Heart left ventricle (tissue), 16 donors: Measurements from ENCODE around the gene RPS6KB2. TPM values are rescaled to one million over a fixed set of nuclear protein-coding genes. Genes with fewer than 3 reads are reported as not detected.

Experiments used
- ATAC-seq, 4 donors: fragments of 200-7000 bp; cut with Tn5 transposase; one replicate each; pipeline ENCODE4 v1.9.1; 2020 to 2022; ENCODE audit warnings: moderate library complexity in 4 of 4, mild to moderate bottlenecking in 3 of 4, moderate number of reproducible peaks in 1 of 4
- DNase-seq, 5 donors: peaks; one replicate each; pipeline ENCODE4 v3.0.0-alpha.2; 2020
- H3K27ac ChIP-seq, 12 donors: fragments of 200-600 bp; sonication (generic) in 4 of 12; one replicate each; pipeline versions ENCODE4 v1.5.0 to v1.8.0; 2016 to 2022; ENCODE audit warnings: mild to moderate bottlenecking in 2 of 12
- H3K27me3 ChIP-seq, 9 donors: fragments of 200-600 bp; sonication (generic) in 2 of 9; one replicate each; pipeline versions ENCODE4 v1.5.1 to v1.8.0; 2016 to 2022; ENCODE audit warnings: mild to moderate bottlenecking in 3 of 9
- H3K36me3 ChIP-seq, 9 donors: fragments of 200-600 bp; sonication (generic) in 2 of 9; one replicate each; pipeline versions ENCODE4 v1.5.0 to v1.8.0; 2018 to 2022; ENCODE audit warnings: mild to moderate bottlenecking in 2 of 9
- H3K4me1 ChIP-seq, 12 donors: fragments of 200-600 bp; sonication (generic) in 4 of 12; one replicate each; pipeline versions ENCODE4 v1.5.0 to v1.8.0; 2016 to 2022; ENCODE audit warnings: mild to moderate bottlenecking in 3 of 12
- H3K4me3 ChIP-seq, 12 donors: fragments of 200-600 bp; sonication (generic) in 4 of 12; one replicate each; pipeline versions ENCODE4 v1.5.0 to v1.8.0; 2017 to 2022; ENCODE audit warnings: mild to moderate bottlenecking in 9 of 12, moderate library complexity in 4 of 12
- H3K9me3 ChIP-seq, 12 donors: fragments of 200-600 bp; sonication (generic) in 4 of 12; one replicate each; pipeline versions ENCODE4 v1.5.0 to v1.8.0; 2016 to 2022; ENCODE audit warnings: mild to moderate bottlenecking in 1 of 12
- POLR2A ChIP-seq, 2 donors: fragments of 450-650 bp; IDR thresholded peaks; one replicate each; pipeline ENCODE4 v1.6.1; 2017; ENCODE audit warnings: antibody characterized with exemption in 2 of 2, mild to moderate bottlenecking in 2 of 2, moderate library complexity in 2 of 2
- WGBS, 4 donors: extraction: QIAGEN DNeasy Blood & Tissue Kit in 2 of 4; methylation state at CpG; one replicate each; pipeline versions ENCODE4 v1.1.5 to v1.1.7; 2013 to 2018; 5-methylcytosine and 5-hydroxymethylcytosine counted together
- intact Hi-C, 10 donors: fragments of 100-400 bp; cut with DNase I; formaldehyde crosslinking; loops; one replicate each; pipeline versions ENCODE4 v1.11.1 to v1.14.2; 2022
- polyA plus RNA-seq, 2 donors: library from polyadenylated mRNA; stranded (reverse); fragments of 200-250 nt; gene quantifications; one replicate each; pipeline ENCODE4 v1.2.3, GENCODE V29; 2013
- total RNA-seq, 9 donors: library from RNA; depleted of rRNA in 2 of 9; stranded (reverse); fragments of >200 nt in 2 of 9; fragmentation: NEBNext Ultra II Directional in 3 of 9; extraction: Animal tissue kit (Norgen Biotek cat#: 25700) in 3 of 9; gene quantifications; one replicate each; pipeline versions ENCODE4 v1.1.0 to v1.2.4, GENCODE V29; 2016 to 2023
- TF ChIP-seq, protein P1 (sequence below), 12 donors: fragments of 200-600 bp; sonication (generic) in 4 of 12; IDR thresholded peaks; one replicate each; pipeline versions ENCODE4 v1.5.0 to v1.8.0; 2018 to 2022; ENCODE audit warnings: antibody characterized with exemption in 12 of 12, mild to moderate bottlenecking in 5 of 12
- donor health status: ischemic (EF 13 %, LVEDD 7.1; RV severe dilation, severe dysfunction).
- donor health status: healthy with polysubstance abuse.
- donor health status: DM: no; HTN: yes; CAD: no.
- donor health status: DM: no; HTN: no; CAD: no.
- donor health status: ischemic (EF 25% LVEDD 6.9; RV normal size, moderate dysfunction).
- donor health status: ischemic (EF 25% LVEDD 5.7; RV mildly dilated, moderate dysfunction).
- donor health status: healthy.
- donor health status: DM: yes; HTN: yes; CAD: no.
- donor health status: ischemic (EF 35%, LVEDD 5.7; RV mildly dilated, moderate dysfunction).
- donor health status: nonischemic (EF 11% LVEDD 7.7; RV severe dilation, severe dysfunction).
- donor health status: DM: yes; HTN: yes; CAD: no.
- donor health status: PGD.
- donor health status: ischemic (EF 29% LVEDD 5.4; RV normal size, mild dysfunction).
- donor health status: nonischemic (EF 23%, LVEDD 6.1; RV moderate dilation, normal function).

RPS6KB2 gene
- total and polyA plus RNA-seq, 11 donors = 19.3 to 36.0 (median 26.0) TPM

DNA sequence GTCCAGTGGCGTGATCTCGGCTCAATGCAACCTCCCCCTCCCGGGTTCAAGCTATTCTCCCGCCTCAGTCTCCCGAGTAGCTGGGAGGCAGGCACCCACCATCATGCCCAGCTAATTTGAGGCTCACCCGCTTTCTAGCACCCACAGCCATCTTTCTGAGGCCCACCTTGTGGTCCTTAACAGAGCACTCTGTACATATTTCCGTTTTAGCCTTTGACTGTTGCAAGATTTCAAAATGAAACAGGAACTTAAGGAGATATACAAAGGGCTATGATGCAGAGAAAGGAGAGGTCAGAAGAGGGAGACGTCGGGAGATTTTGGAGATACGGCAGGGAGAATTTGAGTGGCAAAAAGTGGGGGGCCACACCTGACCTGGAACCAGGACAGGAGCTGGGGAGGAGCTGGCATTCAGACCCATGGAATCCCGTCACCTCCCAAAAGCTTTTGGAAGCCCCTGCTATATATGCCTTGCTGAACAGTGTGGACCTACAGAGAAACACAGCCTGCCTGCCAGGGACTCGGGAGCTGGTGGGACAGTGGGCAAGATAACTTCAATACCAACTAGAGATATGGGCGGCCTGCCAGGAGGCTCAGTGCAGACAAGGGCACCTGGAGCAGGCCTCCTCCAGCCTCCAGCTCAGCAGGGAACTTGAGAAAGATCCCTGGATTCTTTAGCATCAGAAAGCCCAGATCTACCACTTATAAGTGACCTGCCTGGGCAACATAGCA is 46.9 kb upstream of the RPS6KB2 start:
- H3K27ac ChIP-seq = peak overlapping the region in 1 of 12 donors; percentile 69

DNA sequence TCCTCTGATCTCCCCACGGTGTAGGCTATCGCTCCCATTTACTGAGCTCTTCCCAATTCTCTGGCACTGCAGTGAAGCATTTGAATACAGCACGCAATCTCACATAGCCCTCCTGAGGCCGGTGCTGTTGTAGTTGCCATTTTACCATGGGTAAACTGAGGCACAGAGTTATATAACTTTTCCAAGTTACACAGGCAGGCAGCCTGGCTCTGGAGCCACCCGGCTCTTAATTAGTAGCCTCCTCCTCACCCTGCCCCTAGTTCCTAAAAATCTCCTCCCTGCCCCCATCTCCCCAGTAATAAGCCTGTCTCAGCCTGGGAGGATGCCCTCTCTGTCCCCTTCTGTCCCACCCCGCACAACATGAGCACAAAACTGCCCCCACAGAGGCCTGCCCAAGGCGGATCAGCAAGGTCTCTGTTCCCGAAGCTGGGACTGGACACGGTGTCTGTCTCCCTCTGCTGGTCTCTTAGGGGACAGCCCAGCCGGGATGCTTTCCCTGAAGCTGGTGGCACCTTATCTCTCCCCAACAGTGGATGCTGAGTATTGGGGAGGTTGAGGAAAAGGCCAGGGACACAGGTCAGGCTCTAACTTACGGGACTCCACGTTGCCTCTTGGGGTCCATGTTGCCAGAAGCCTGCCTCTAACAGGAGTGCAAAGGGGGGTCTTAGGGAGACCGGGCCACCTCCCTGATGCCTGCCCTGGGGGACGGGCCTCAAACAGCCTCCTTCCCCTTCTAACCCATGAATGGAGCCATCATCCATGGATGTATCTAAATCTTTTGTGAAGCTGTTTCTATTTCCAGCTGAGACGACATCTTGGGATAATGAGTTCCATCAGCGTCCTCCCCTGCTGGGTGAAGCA is 45.8 kb upstream of the RPS6KB2 start:
- Histone ChIP-seq H3K36me3 (no peaks in the 10 kb centered on the region), H3K4me1 (peaks cover 0 to 27% (median 5%) of the 10 kb centered on the region in 12 donors), H3K4me3 (no peak overlapping the region), H3K9me3 (no peaks in the 10 kb centered on the region), H3K27me3 (no peaks in the 10 kb centered on the region), H3K27ac (no peak overlapping the region)
- no peak for TF ChIP-seq POLR2A (IDR thresholded peaks at IDR 0.05)
- TF ChIP-seq, protein P1, sequence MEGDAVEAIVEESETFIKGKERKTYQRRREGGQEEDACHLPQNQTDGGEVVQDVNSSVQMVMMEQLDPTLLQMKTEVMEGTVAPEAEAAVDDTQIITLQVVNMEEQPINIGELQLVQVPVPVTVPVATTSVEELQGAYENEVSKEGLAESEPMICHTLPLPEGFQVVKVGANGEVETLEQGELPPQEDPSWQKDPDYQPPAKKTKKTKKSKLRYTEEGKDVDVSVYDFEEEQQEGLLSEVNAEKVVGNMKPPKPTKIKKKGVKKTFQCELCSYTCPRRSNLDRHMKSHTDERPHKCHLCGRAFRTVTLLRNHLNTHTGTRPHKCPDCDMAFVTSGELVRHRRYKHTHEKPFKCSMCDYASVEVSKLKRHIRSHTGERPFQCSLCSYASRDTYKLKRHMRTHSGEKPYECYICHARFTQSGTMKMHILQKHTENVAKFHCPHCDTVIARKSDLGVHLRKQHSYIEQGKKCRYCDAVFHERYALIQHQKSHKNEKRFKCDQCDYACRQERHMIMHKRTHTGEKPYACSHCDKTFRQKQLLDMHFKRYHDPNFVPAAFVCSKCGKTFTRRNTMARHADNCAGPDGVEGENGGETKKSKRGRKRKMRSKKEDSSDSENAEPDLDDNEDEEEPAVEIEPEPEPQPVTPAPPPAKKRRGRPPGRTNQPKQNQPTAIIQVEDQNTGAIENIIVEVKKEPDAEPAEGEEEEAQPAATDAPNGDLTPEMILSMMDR (IDR thresholded peaks at IDR 0.05) = peak; percentile 92 to 99 (median 96)
- intact Hi-C loops = loop anchor here (1.0 to 5.0 kb wide), 8 partner anchors 25 to 302 kb away; partner anchors contain the start of gene GRK2 (in 1 of the 10)
- WGBS, 4 donors = 40 to 44% (median 42%) methylated on average over 14 to 16 of the region's 16 CpGs
- ATAC-seq = peak; percentile 72 to 88 (median 88)
- peak; percentile 76 to 87 (median 80) for DNase-seq

More for the DNA sequence above, 46.9 kb upstream of the RPS6KB2 start:
- Histone ChIP-seq H3K4me1 (peaks cover 0 to 20% (median 5%) of the 10 kb centered on the region in 12 donors), H3K36me3 (no peaks in the 10 kb centered on the region), H3K9me3 (no peaks in the 10 kb centered on the region), H3K27me3 (no peaks in the 10 kb centered on the region), H3K4me3 (no peak overlapping the region)
- ATAC-seq = no peak
- no peak for TF ChIP-seq POLR2A (IDR thresholded peaks at IDR 0.05)
- TF ChIP-seq, protein P1 (IDR thresholded peaks at IDR 0.05) = no peak
- DNase-seq = no peak
- intact Hi-C loops = loop anchor here in 7 of 10 donors (1.0 to 5.0 kb wide), 5 partner anchors 24 to 299 kb away; partner anchors contain the start of gene GRK2 (in 1 of the 7)
- WGBS, 4 donors = 82 to 85% (median 82%) methylated on average over 13 of the region's 13 CpGs

DNA sequence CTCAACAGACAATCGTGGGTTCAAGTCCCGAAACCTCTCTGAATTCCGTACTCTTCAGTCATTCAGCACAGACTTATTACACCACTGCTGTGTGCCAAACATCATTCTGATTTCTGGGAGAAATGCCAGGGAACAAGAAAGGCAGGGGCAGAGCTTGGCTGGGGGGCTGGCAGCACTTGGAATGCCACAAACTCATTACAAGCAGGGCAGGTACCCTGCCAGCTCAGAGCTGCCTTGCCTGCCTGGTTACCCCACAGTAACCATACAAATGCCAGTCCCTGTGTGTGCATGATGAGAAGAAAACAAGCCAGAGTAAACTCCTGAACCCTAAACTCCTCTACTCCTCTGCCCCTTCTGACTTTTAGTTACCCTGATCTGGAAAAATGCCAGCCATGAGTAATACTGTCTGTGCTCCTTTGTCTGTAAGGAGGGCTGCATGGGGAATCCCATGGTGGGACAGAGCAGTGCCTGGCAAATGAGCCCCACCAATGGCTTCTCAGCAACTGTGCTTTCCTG is 43.4 kb upstream of the RPS6KB2 start:
- 29 to 58% (median 36%) methylated on average over 3 of the region's 3 CpGs for WGBS, 4 donors
- intact Hi-C loops = loop anchor here in 7 of 10 donors (5.0 kb wide), 5 partner anchors 38 to 303 kb away; partner anchors contain the start of genes GRK2 (in 2 of the 7), CDK2AP2 (in 1 of the 7) and PITPNM1 (in 1 of the 7)
- ATAC-seq = peak in 1 of 4 donors; percentile 4

More for the DNA sequence above, 43.4 kb upstream of the RPS6KB2 start:
- no peak overlapping the region for H3K27ac ChIP-seq
- H3K4me1 ChIP-seq = peaks cover 0 to 28% (median 5%) of the 10 kb centered on the region in 12 donors
- peak in 1 of 5 donors; percentile 28 for DNase-seq
- H3K27me3 ChIP-seq = no peaks in the 10 kb centered on the region
- no peak for TF ChIP-seq POLR2A (IDR thresholded peaks at IDR 0.05)
- TF ChIP-seq, protein P1 (IDR thresholded peaks at IDR 0.05) = no peak
- H3K4me3 ChIP-seq = no peak overlapping the region
- H3K36me3 ChIP-seq = no peaks in the 10 kb centered on the region
- H3K9me3 ChIP-seq = no peaks in the 10 kb centered on the region
